Measurements from ENCODE around the gene NCKAP5. TPM values are rescaled to one million over a fixed set of nuclear protein-coding genes. Genes with fewer than 3 reads are reported as not detected.

Gene NCKAP5
- total and polyA plus RNA-seq, 2 of the 8 experiments (the other 6 are each of a cell fraction or from before 2014, with no cell fraction given) = 0.27 to 0.86 TPM

DNA sequence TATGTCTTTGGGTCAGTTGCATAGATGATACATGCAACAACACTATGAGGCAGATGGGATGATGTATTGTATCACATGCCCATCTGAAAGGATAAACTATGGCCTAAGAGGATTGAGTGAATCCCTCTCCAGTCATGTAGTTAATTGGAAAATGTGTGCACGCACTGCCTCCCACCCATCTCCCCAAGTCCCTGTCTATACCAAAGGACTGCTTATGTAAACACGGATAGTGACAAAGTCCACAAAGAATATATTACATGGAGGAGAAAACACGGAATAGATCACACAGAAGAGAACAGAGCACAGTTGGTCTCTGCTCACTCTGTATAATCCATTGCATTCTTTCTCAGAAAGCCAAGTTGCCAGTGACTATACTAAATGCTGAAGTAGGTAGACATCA lies 82.4 kb downstream of the NCKAP5 start:
- Histone ChIP-seq H2BK5ac (ENCODE audit: low read depth, low read length) (no peak overlapping the region), H3K4ac (replicated peaks; ENCODE audit: insufficient read length, low read depth, low read length) (no peak overlapping the region), H3K14ac (ENCODE audit: insufficient read length) (no peak overlapping the region), H3K23me2 (ENCODE audit: low read depth, low read length) (no peaks in the 10 kb centered on the region), H2BK120ac (replicated peaks; ENCODE audit: low read depth, low read length) (no peak overlapping the region), H4K20me1 (replicated peaks in 1 of 2; ENCODE audit: control insufficient read depth in 1 of 2, insufficient read depth in 2 of 2, low read length in 2 of 2) (no peaks in the 10 kb centered on the region), H2BK20ac (ENCODE audit: low read length) (no peak overlapping the region), H2AFZ (ENCODE audit: low read length) (no peak overlapping the region), H3K4me3 (ENCODE audit: extremely low read depth in 1 of 4, insufficient read depth in 2 of 4, low read depth in 3 of 4, low read length in 4 of 4) (no peak overlapping the region), H4K5ac (ENCODE audit: insufficient read length, low read depth, low read length) (no peak overlapping the region), H3K4me1 (replicated peaks in 1 of 4; ENCODE audit: control insufficient read depth in 3 of 4, insufficient read depth in 4 of 4, low read length in 3 of 4) (no peaks in the 10 kb centered on the region), H2BK12ac (ENCODE audit: low read depth, low read length) (no peak overlapping the region), H3K56ac (replicated peaks; ENCODE audit: insufficient read length, low read depth, low read length) (no peak overlapping the region), H3K9ac (replicated peaks in 1 of 4; ENCODE audit: extremely low read depth in 1 of 4, low read depth in 3 of 4, low read length in 3 of 4) (no peak overlapping the region), H4K91ac (replicated peaks; ENCODE audit: insufficient read length, low read length) (no peak overlapping the region), H3K27ac (ENCODE audit: low read depth, low read length) (no peak overlapping the region), H2AK5ac (ENCODE audit: low read depth, low read length) (no peak overlapping the region), H3K79me1 (ENCODE audit: low read depth, low read length) (no peaks in the 10 kb centered on the region), H3K23ac (ENCODE audit: insufficient read length) (no peak overlapping the region), H3K18ac (ENCODE audit: extremely low read depth, low read length) (no peak overlapping the region), H3K9me3 (ENCODE audit: insufficient read depth in 2 of 2, low read depth in 1 of 2, low read length in 1 of 2) (no peaks in the 10 kb centered on the region), H3K27me3 (replicated peaks in 1 of 4; ENCODE audit: control insufficient read depth in 3 of 4, extremely low read depth in 1 of 4, insufficient read depth in 3 of 4, low read length in 3 of 4) (no peaks in the 10 kb centered on the region), H4K8ac (ENCODE audit: extremely low read depth, insufficient read depth, low read length) (no peak overlapping the region), H2BK15ac (ENCODE audit: low read length) (no peak overlapping the region), H3K79me2 (ENCODE audit: control insufficient read depth in 1 of 2, insufficient read depth in 2 of 2, low read length in 2 of 2) (no peaks in the 10 kb centered on the region), H3K4me2 (ENCODE audit: insufficient read depth in 1 of 2, low read depth in 2 of 2, low read length in 2 of 2) (no peak overlapping the region), H3K36me3 (ENCODE audit: control insufficient read depth in 2 of 4, insufficient read depth in 4 of 4, low read length in 3 of 4) (no peaks in the 10 kb centered on the region)
- ChIA-PET POLR2A (ENCODE audit: partially characterized antibody) (no interaction called here), CTCF (ENCODE audit: partially characterized antibody) (no interaction called here)
- DNase-seq (ENCODE audit: low read depth in 1 of 2, low spot score in 2 of 2) = no peak
- TF ChIP-seq PHF8 (conservative IDR thresholded peaks at IDR 0.05; ENCODE audit: low read depth, low read length) = no peak
- TF ChIP-seq BACH1 (IDR thresholded peaks at IDR 0.05; ENCODE audit: low read length) = no peak
- no peak for TF ChIP-seq NANOG (IDR thresholded peaks at IDR 0.05; ENCODE audit: insufficient read depth, low read depth, low read length, poor library complexity, severe bottlenecking)
- TF ChIP-seq, protein P1, sequence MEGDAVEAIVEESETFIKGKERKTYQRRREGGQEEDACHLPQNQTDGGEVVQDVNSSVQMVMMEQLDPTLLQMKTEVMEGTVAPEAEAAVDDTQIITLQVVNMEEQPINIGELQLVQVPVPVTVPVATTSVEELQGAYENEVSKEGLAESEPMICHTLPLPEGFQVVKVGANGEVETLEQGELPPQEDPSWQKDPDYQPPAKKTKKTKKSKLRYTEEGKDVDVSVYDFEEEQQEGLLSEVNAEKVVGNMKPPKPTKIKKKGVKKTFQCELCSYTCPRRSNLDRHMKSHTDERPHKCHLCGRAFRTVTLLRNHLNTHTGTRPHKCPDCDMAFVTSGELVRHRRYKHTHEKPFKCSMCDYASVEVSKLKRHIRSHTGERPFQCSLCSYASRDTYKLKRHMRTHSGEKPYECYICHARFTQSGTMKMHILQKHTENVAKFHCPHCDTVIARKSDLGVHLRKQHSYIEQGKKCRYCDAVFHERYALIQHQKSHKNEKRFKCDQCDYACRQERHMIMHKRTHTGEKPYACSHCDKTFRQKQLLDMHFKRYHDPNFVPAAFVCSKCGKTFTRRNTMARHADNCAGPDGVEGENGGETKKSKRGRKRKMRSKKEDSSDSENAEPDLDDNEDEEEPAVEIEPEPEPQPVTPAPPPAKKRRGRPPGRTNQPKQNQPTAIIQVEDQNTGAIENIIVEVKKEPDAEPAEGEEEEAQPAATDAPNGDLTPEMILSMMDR (IDR thresholded peaks at IDR 0.05; ENCODE audit: control extremely low read depth in 1 of 3, insufficient read depth in 1 of 3, low read depth in 1 of 3, low read length in 3 of 3) = no peak
- 65% methylated on average over 3 of the region's 3 CpGs; no CpG with 5 or more reads in 1 of the 2 experiments for WGBS, 2 experiments (ENCODE audit: extremely low coverage in 1 of 2, insufficient coverage in 1 of 2, insufficient read length in 1 of 2, insufficient replicate concordance in 2 of 2, low coverage in 1 of 2, low lambda C conversion rate in 2 of 2, missing lambda C conversion rate in 1 of 2)
- no peak for FAIRE-seq
